Omental fat pad (tissue), 4 donors: ENCODE results near the gene MYO9A. TPM values are rescaled to one million over a fixed set of nuclear protein-coding genes. Genes with fewer than 3 reads are reported as not detected.

ENCODE experiments used
- ATAC-seq: fragments of 150-250 bp; one replicate; pipeline ENCODE4 v1.9.1; 2016; ENCODE audit warnings: mild to moderate bottlenecking, moderate library complexity; ENCODE audit not compliant: low FRiP score
- DNase-seq: peaks from one replicate; pipeline ENCODE4 v3.0.0-alpha.2; 2019; ENCODE audit warnings: low spot score
- total RNA-seq, 4 donors: library from RNA; depleted of rRNA; stranded (reverse); fragments of >200 nt; gene quantifications; one replicate each; pipeline ENCODE4 v1.1.0, GENCODE V29; 2016
- TF ChIP-seq, protein P1 (sequence below), 3 donors: fragments of 450-650 bp; IDR thresholded peaks; one replicate each; pipeline ENCODE4 v1.5.1; 2016 to 2017; ENCODE audit warnings: antibody characterized with exemption in 3 of 3, mild to moderate bottlenecking in 3 of 3, moderate library complexity in 2 of 3

The MYO9A gene
- total RNA-seq, 4 donors from 2014 or later, result 31.6 to 82.9 (median 48.7) TPM

DNA sequence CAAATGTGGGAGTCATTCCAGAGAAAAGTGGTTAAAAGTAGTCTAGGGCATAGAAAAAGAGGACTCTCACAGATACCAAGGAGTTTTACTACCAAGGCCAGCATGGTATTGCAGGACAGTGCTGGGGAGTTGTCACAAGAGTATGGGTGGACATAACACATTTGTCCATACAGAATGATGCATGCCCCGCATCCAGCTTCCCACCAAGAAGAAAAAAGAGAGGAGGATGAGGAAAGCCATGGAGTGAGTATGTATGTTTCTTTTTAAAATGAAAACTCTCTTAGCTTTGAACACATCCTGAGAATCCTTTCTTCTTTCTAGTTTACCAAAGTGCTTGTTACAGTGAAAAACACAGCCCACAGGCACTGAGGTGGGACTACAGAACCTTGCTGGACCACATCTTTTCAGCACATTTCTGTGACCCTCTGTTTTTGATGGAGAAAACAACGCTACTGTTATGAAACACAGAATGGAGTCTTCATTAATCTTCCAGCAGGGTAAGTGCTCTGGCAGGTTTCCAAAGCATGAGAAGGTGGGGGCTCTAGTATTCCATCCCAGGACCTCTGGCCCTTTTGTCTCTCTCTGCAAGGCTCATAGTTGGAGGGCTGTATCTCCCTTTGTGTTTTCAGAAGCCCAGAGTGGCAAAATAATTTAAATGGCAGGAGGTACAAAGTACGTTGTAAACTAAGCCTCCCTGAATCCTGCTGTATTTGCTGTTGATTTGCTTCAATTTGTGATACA is 294.9 kb downstream of the MYO9A start:
- ATAC-seq, result no peak

GRCh38 chr15:71821547-71822129 is 296.3 kb downstream of the MYO9A start:
- DNase-seq (no peak), ATAC-seq (no peak)
- TF ChIP-seq, protein P1, sequence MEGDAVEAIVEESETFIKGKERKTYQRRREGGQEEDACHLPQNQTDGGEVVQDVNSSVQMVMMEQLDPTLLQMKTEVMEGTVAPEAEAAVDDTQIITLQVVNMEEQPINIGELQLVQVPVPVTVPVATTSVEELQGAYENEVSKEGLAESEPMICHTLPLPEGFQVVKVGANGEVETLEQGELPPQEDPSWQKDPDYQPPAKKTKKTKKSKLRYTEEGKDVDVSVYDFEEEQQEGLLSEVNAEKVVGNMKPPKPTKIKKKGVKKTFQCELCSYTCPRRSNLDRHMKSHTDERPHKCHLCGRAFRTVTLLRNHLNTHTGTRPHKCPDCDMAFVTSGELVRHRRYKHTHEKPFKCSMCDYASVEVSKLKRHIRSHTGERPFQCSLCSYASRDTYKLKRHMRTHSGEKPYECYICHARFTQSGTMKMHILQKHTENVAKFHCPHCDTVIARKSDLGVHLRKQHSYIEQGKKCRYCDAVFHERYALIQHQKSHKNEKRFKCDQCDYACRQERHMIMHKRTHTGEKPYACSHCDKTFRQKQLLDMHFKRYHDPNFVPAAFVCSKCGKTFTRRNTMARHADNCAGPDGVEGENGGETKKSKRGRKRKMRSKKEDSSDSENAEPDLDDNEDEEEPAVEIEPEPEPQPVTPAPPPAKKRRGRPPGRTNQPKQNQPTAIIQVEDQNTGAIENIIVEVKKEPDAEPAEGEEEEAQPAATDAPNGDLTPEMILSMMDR (IDR thresholded peaks at IDR 0.05), result no peak

More for the DNA sequence above, 294.9 kb downstream of the MYO9A start:
- DNase-seq, result no peak
- TF ChIP-seq, protein P1 (IDR thresholded peaks at IDR 0.05), result no peak

- DNase-seq, result no peak
- ATAC-seq, result no peak
- TF ChIP-seq, protein P1 (IDR thresholded peaks at IDR 0.05), result no peak
Measured at GRCh38 chr15:71820127-71820526, 297.8 kb downstream of the MYO9A start.

- TF ChIP-seq, protein P1 (IDR thresholded peaks at IDR 0.05), result no peak
- no peak for ATAC-seq
Measured at GRCh38 chr15:71817351-71817750, 300.6 kb downstream of the MYO9A start.

GRCh38 chr15:71815301-71815700 is 302.6 kb downstream of the MYO9A start:
- ATAC-seq, result no peak
- no peak for DNase-seq
- TF ChIP-seq, protein P1 (IDR thresholded peaks at IDR 0.05), result no peak

More at GRCh38 chr15:71817351-71817750, 300.6 kb downstream of the MYO9A start:
- DNase-seq, result no peak

DNA sequence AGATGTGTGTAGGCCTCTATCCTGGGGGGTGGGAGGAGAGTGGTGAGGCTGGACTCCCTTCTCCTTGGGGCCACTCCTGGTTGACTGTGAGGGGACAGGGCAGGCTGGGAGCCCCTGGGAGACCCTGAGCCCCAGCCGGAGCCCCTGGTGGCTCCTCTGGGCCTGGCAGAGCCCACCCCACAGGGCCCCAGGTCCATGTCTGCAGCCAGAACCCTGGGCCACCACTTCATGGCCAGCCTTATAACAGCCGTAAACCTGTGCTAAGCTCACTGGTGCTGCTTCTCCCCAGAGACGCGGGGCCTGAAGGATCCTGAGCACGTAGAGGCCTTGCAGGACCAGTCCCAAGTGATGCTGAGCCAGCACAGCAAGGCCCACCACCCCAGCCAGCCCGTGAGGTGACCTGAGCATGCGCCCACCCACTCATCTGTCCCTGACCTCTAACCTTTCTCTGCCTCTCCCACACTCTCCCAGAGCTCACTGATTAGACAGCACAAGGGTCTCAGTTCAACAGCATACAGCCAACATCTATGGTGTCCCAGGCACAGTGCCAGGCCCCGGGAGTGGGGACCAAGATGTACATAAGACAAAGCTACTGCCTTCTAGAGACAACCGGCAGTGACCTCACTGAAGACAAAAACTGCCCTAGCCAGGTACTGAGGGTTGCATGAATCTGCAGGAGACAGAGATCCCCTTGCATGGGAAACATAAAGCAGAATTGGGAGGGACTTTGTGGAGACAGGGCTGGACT is 304.1 kb downstream of the MYO9A start:
- no peak for ATAC-seq
- TF ChIP-seq, protein P1 (IDR thresholded peaks at IDR 0.05), result no peak

More for the DNA sequence above, 304.1 kb downstream of the MYO9A start:
- DNase-seq, result no peak
